K562 (cell line): ENCODE measurements around the gene NEDD1. TPM values are rescaled to one million over a fixed set of nuclear protein-coding genes. Genes with fewer than 3 reads are reported as not detected.
A peak's percentile ranks its signal among the peaks of the same experiment; 100 is the strongest.

Experiments used
- ATAC-seq: fragments of 200-7000 bp; cut with Tn5 transposase; 3 replicates; pipeline ENCODE4 v1.9.1; 2020; ENCODE audit warnings: moderate library complexity
- BruUV-seq: library from RNA; stranded (reverse); fragments of 400-500 nt; replicated peaks from 2 replicates; lab custom pipeline; 2021; lab: Mats Ljungman, UMichigan
- CTCF ChIA-PET: fragments of 300-600 bp; formaldehyde crosslinking; extraction: SDS; loops from one replicate; lab custom pipeline; 2021; ENCODE audit warnings: low intra/inter-chr PET ratio; lab: Yijun Ruan, JAX
- POLR2A ChIA-PET: fragments of 300-600, 350-650 bp; sonication (Branson Sonifier 250); formaldehyde crosslinking; extraction: SDS; loops from one replicate; lab custom pipeline; 2021; ENCODE audit warnings: antibody characterized with exemption, inconsistent platforms; lab: Yijun Ruan, JAX
- DNase-seq, 4 experiments: peaks; one replicate each; pipeline versions ENCODE4 v3.0.0 to v3.0.0-alpha.2; 2011 to 2018; ENCODE audit warnings: low spot score in 3 of 4, mixed read lengths in 3 of 4; ENCODE audit errors: extremely low read depth in 1 of 4
- FAIRE-seq: peaks from 2 replicates; lab custom pipeline; 2011; peaks lifted over from hg19 to GRCh38; lab: Jason Lieb, UNC
- H2AFZ ChIP-seq: 2 replicates; pipeline ENCODE4 v1.6.0; 2011; ENCODE audit warnings: low read depth, low read length, control low read depth, inconsistent platforms
- H3K27ac ChIP-seq: fragments of 200-600 bp; 3 replicates; pipeline ENCODE4 v1.8.0; 2011; ENCODE audit warnings: low read depth, mild to moderate bottlenecking, control low read depth, inconsistent platforms, low read length, moderate library complexity, mixed read lengths; ENCODE audit errors: extremely low read depth
- H3K27me3 ChIP-seq, 2 experiments: fragments of 300-600 bp in 1 of 2; 2 replicates in 1 of 2; 3 replicates in 1 of 2; pipeline versions ENCODE4 v1.6.0 to v1.8.0; 2011; ENCODE audit warnings: inconsistent platforms in 2 of 2, low read length in 2 of 2, mild to moderate bottlenecking in 1 of 2, mixed read lengths in 1 of 2, moderate library complexity in 1 of 2; ENCODE audit not compliant: control insufficient read depth in 2 of 2, insufficient read depth in 2 of 2
- H3K36me3 ChIP-seq: fragments of 300-600 bp; 3 replicates; pipeline ENCODE4 v1.8.0; 2011; ENCODE audit warnings: mild to moderate bottlenecking, low read length, inconsistent platforms; ENCODE audit not compliant: control insufficient read depth, insufficient read depth
- H3K4me1 ChIP-seq, 2 experiments: fragments of 200-600 bp in 1 of 2; replicated peaks in 1 of 2; 2 replicates in 1 of 2; 3 replicates in 1 of 2; pipeline versions ENCODE4 v1.5.1 to v1.8.0; 2011; ENCODE audit warnings: inconsistent platforms in 2 of 2, low read length in 2 of 2, mild to moderate bottlenecking in 1 of 2, mixed read lengths in 1 of 2, moderate library complexity in 1 of 2; ENCODE audit not compliant: control insufficient read depth in 2 of 2, insufficient read depth in 2 of 2
- H3K4me2 ChIP-seq: 2 replicates; pipeline ENCODE4 v1.6.1; 2011; ENCODE audit warnings: low read length, control low read depth, inconsistent platforms, mixed read lengths; ENCODE audit not compliant: insufficient read depth
- H3K4me3 ChIP-seq: fragments of 200-600 bp; sonication (generic), shearing (Covaris generic); 2 replicates; pipeline ENCODE4 v1.5.1; 2016; ENCODE audit warnings: control low read depth, inconsistent platforms
- H3K79me2 ChIP-seq: fragments of 200-600 bp; 3 replicates; pipeline ENCODE4 v1.8.0; 2011; ENCODE audit warnings: low read length, inconsistent platforms; ENCODE audit not compliant: control insufficient read depth, insufficient read depth
- H3K9ac ChIP-seq, 2 experiments: 2 replicates each; pipeline versions ENCODE4 v1.6.0 to v1.6.1; 2011; ENCODE audit warnings: low read depth in 2 of 2, low read length in 2 of 2, control low read depth in 1 of 2, inconsistent platforms in 1 of 2, mild to moderate bottlenecking in 1 of 2, mixed read lengths in 1 of 2; ENCODE audit not compliant: insufficient read depth in 1 of 2
- H3K9me1 ChIP-seq: one replicate; pipeline ENCODE4 v1.6.0; 2011; ENCODE audit warnings: inconsistent platforms, mild to moderate bottlenecking, low read length, moderate library complexity; ENCODE audit not compliant: control insufficient read depth, insufficient read depth
- H3K9me3 ChIP-seq: replicated peaks from 2 replicates; pipeline ENCODE4 v1.5.1; 2011; ENCODE audit warnings: low read depth, low read length, inconsistent platforms; ENCODE audit not compliant: control insufficient read depth, insufficient read depth
- H4K20me1 ChIP-seq: replicated peaks from 2 replicates; pipeline ENCODE4 v1.6.1; 2011; ENCODE audit warnings: low read length, inconsistent platforms, mixed read lengths; ENCODE audit not compliant: control insufficient read depth, insufficient read depth
- ARID1B ChIP-seq: fragments of 450-650 bp; IDR thresholded peaks from 2 replicates; pipeline ENCODE4 v1.6.1; 2016; ENCODE audit warnings: antibody characterized with exemption, mild to moderate bottlenecking, inconsistent platforms
- ATF7 ChIP-seq: fragments of 450-650 bp; IDR thresholded peaks from 2 replicates; pipeline ENCODE4 v1.7.1; 2014; ENCODE audit warnings: mild to moderate bottlenecking, moderate library complexity
- DLX4 ChIP-seq: fragments of 250-450 bp; sonication (Bioruptor Pico); IDR thresholded peaks from 2 replicates; pipeline ENCODE4 v1.6.1; 2021; ENCODE audit warnings: mild to moderate bottlenecking
- FOSL1 ChIP-seq: fragments of 200-800 bp; sonication (Bioruptor generic); conservative IDR thresholded peaks from 2 replicates; pipeline ENCODE4 v1.6.1; 2016; ENCODE audit warnings: missing genetic modification characterization, missing compliant biosample characterization
- HCFC1 ChIP-seq: IDR thresholded peaks from 2 replicates; pipeline ENCODE4 v1.6.1; 2012; ENCODE audit warnings: low read depth, low read length, improper control_type of control experiment
- HDAC8 ChIP-seq: fragments of 450-650 bp; IDR thresholded peaks from 2 replicates; pipeline ENCODE4 v1.6.1; 2016; ENCODE audit warnings: mild to moderate bottlenecking, missing genetic modification characterization, moderate library complexity, missing compliant biosample characterization
- JUND ChIP-seq, 2 experiments: IDR thresholded peaks; 2 replicates in 1 of 2; 3 replicates in 1 of 2; pipeline ENCODE4 v1.6.1; 2011; ENCODE audit warnings: borderline replicate concordance in 2 of 2, low read depth in 2 of 2, low read length in 2 of 2, improper control_type of control experiment in 1 of 2, missing biosample characterization in 1 of 2, missing genetic modification characterization in 1 of 2, missing genetic modification reagents in 1 of 2
- MAX ChIP-seq: sonication (generic); formaldehyde crosslinking; IDR thresholded peaks from 2 replicates; pipeline ENCODE4 v1.9.0; 2022; ENCODE audit warnings: mild to moderate bottlenecking, missing genetic modification reagents
- NELFE ChIP-seq: IDR thresholded peaks from 2 replicates; pipeline ENCODE4 v1.6.1; 2011; ENCODE audit warnings: mild to moderate bottlenecking; ENCODE audit not compliant: insufficient read depth, insufficient read length
- NFE2 ChIP-seq: IDR thresholded peaks from 2 replicates; pipeline ENCODE4 v1.6.1; 2014; ENCODE audit warnings: antibody characterized with exemption, low read depth
- NFIC ChIP-seq: fragments of 450-650 bp; IDR thresholded peaks from 2 replicates; pipeline ENCODE4 v1.6.1; 2017; ENCODE audit warnings: mild to moderate bottlenecking, inconsistent platforms
- PCBP1 ChIP-seq: fragments of 200-400 bp; formaldehyde crosslinking; IDR thresholded peaks from 2 replicates; pipeline ENCODE4 v1.6.1; 2018; ENCODE audit warnings: mild to moderate bottlenecking, low read depth, low read length; ENCODE audit not compliant: poor library complexity, severe bottlenecking
- RBM25 ChIP-seq: fragments of 200-400 bp; formaldehyde crosslinking; IDR thresholded peaks from 2 replicates; pipeline ENCODE4 v1.6.1; 2018; ENCODE audit warnings: low read length, low read depth, moderate library complexity; ENCODE audit not compliant: severe bottlenecking
- TAL1 ChIP-seq: fragments of 450-650 bp; IDR thresholded peaks from 2 replicates; pipeline ENCODE4 v1.6.1; 2016; ENCODE audit warnings: mild to moderate bottlenecking
- ZC3H4 ChIP-seq: sonication (generic); formaldehyde crosslinking; IDR thresholded peaks from 2 replicates; pipeline ENCODE4 v1.9.0; 2021; ENCODE audit warnings: missing genetic modification reagents, borderline replicate concordance
- ZNF232 ChIP-seq: sonication (generic); formaldehyde crosslinking; IDR thresholded peaks from 2 replicates; pipeline ENCODE4 v1.8.0; 2022; ENCODE audit warnings: mild to moderate bottlenecking, missing genetic modification reagents
- ZNF239 ChIP-seq: fragments of 250-450 bp; sonication (Bioruptor Pico); IDR thresholded peaks from 2 replicates; pipeline ENCODE4 v1.4.0; 2020; ENCODE audit warnings: mild to moderate bottlenecking
- ZSCAN32 ChIP-seq: fragments of 450-650 bp; formaldehyde crosslinking; IDR thresholded peaks from 2 replicates; pipeline ENCODE4 v1.4.0; 2020; ENCODE audit warnings: mild to moderate bottlenecking, moderate library complexity
- WGBS: fragments of 100-300 bp; shearing (Covaris generic); methylation state at CpG from one replicate; pipeline ENCODE4 v1.1.6; 2016; ENCODE audit warnings: low coverage, mixed read lengths; ENCODE audit not compliant: insufficient coverage; ENCODE audit errors: missing lambda C conversion rate; 5-methylcytosine and 5-hydroxymethylcytosine counted together
- in situ Hi-C: fragments of 300-500 bp; cut with MboI; formaldehyde crosslinking; loops from 4 replicates; pipeline ENCODE4 v1.15.0; 2018; ENCODE audit warnings: inconsistent platforms, mixed read lengths
- intact Hi-C: fragments of 100-400 bp; cut with micrococcal nuclease; formaldehyde crosslinking; loops from 2 replicates; pipeline ENCODE4 v1.14.2; 2022
- polyA plus RNA-seq, 8 experiments: library from polyadenylated mRNA; depleted of rRNA in 4 of 8; stranded (reverse) in 5 of 8; unstranded in 3 of 8; fragments of >200 nt; fragmentation: Nextera tagmentation in 2 of 8; fragmentation: Illumina TruSeq in 1 of 8; extraction: Ambion mirVana in 2 of 8; extraction: Trizol in 1 of 8; gene quantifications; 2 replicates each; pipeline versions ENCODE4 v1.2.1 to v1.2.3, GENCODE V29; 2011 to 2014; ENCODE audit warnings: inconsistent platforms in 1 of 8, missing spikeins in 1 of 8
- total RNA-seq, 7 experiments: library from RNA; depleted of rRNA in 6 of 7; stranded (reverse); fragments of >200 nt in 6 of 7; fragmentation: Illumina TruSeq in 2 of 7; extraction: Trizol in 2 of 7; gene quantifications; 2 replicates each; pipeline versions ENCODE4 v1.2.1 to v1.2.3, GENCODE V29; 2011 to 2021; ENCODE audit warnings: low replicate concordance in 1 of 7

Gene NEDD1
- total and polyA plus RNA-seq, 9 of the 15 experiments (the other 6 are each of a cell fraction or from before 2014, with no cell fraction given), result 7.5 to 29.3 (median 14.8) TPM

GRCh38 chr12:96879301-96879700, 27.8 kb upstream of the NEDD1 start:
- Histone ChIP-seq H3K27me3 (peaks cover 3 to 5% of the 10 kb centered on the region in 2 experiments; a peak in 2 of 5 replicates), H4K20me1 (no peaks in the 10 kb centered on the region), H3K4me3 (no peak overlapping the region), H3K79me2 (no peaks in the 10 kb centered on the region), H3K27ac (no peak overlapping the region), H3K9me1 (no peaks in the 10 kb centered on the region), H3K36me3 (no peaks in the 10 kb centered on the region), H3K4me2 (no peak overlapping the region), H3K9me3 (no peaks in the 10 kb centered on the region), H3K4me1 (no peaks in the 10 kb centered on the region), H2AFZ (no peak overlapping the region), H3K9ac (no peak overlapping the region)
- TF ChIP-seq RBM25, result no peak
- no peak for TF ChIP-seq DLX4
- DNase-seq (no peak), ATAC-seq (no peak), FAIRE-seq (no peak)
- intact Hi-C loops (no loop called here), in situ Hi-C loops (no loop called here)
- 0% methylated on average over 3 of the region's 4 CpGs for WGBS
- BruUV-seq, result no TSS peak
- POLR2A ChIA-PET, result no interaction called here
- CTCF ChIA-PET, result no interaction called here

- FAIRE-seq (no peak), ATAC-seq (no peak), DNase-seq (no peak)
- Histone ChIP-seq H3K4me2 (no peak overlapping the region), H3K79me2 (no peaks in the 10 kb centered on the region), H3K27me3 (peaks cover 0 to 5% of the 10 kb centered on the region in 2 experiments; a peak in 2 of 5 replicates), H3K9me1 (no peaks in the 10 kb centered on the region), H4K20me1 (no peaks in the 10 kb centered on the region), H3K4me1 (no peaks in the 10 kb centered on the region), H3K4me3 (no peak overlapping the region), H3K36me3 (no peaks in the 10 kb centered on the region), H3K9me3 (no peaks in the 10 kb centered on the region), H3K9ac (no peak overlapping the region), H2AFZ (no peak overlapping the region), H3K27ac (no peak overlapping the region)
- intact Hi-C loops (no loop called here), in situ Hi-C loops (no loop called here)
- CTCF ChIA-PET, result no interaction called here
- whole genome bisulfite sequencing, result 0% methylated on average over 3 of the region's 3 CpGs
- no TSS peak for BruUV-seq
- POLR2A ChIA-PET, result no interaction called here
- TF ChIP-seq MAX (no peak), ARID1B (peak; percentile 62), NELFE (no peak), RBM25 (no peak), TAL1 (peak; percentile 27; the same call in 1 of the 2 replicates), PCBP1 (no peak), JUND (IDR thresholded peaks at IDR 0.05; ENCODE audit: borderline replicate concordance, low read depth, low read length) (no peak), JUND (tag; IDR thresholded peaks at IDR 0.05; ENCODE audit: borderline replicate concordance, low read depth, low read length) (peak; percentile 50; the same call in 1 of the 3 replicates), NFIC (no peak), HCFC1 (no peak), ZSCAN32 (CRISPR knock-in tag) (no peak), ZC3H4 (CRISPR knock-in tag) (no peak), FOSL1 (tag) (0 out of 2 replicates have a peak, but pooled peaks have one; percentile 22), ZNF232 (CRISPR knock-in tag) (no peak), NFE2 (no peak), ATF7 (no peak), ZNF239 (CRISPR knock-in tag) (no peak), HDAC8 (tag) (no peak)
These were observed 26.8 kb upstream of the NEDD1 start for GRCh38 chr12:96880220-96880619.
